Loucy (cell line): ENCODE results near the gene DNAH8.

Experiments used
- EZH2phosphoT487 ChIP-seq: fragments of 200-600 bp; IDR thresholded peaks from 2 replicates; pipeline ENCODE4 v1.6.1; 2018; ENCODE audit warnings: antibody characterized with exemption, mild to moderate bottlenecking, moderate library complexity, borderline replicate concordance
- TF ChIP-seq, protein P1 (sequence below): fragments of 200-600 bp; sonication (generic); conservative IDR thresholded peaks from 2 replicates; pipeline ENCODE4 v1.5.1; 2014; ENCODE audit warnings: mild to moderate bottlenecking, antibody characterized with exemption, low read length

DNA sequence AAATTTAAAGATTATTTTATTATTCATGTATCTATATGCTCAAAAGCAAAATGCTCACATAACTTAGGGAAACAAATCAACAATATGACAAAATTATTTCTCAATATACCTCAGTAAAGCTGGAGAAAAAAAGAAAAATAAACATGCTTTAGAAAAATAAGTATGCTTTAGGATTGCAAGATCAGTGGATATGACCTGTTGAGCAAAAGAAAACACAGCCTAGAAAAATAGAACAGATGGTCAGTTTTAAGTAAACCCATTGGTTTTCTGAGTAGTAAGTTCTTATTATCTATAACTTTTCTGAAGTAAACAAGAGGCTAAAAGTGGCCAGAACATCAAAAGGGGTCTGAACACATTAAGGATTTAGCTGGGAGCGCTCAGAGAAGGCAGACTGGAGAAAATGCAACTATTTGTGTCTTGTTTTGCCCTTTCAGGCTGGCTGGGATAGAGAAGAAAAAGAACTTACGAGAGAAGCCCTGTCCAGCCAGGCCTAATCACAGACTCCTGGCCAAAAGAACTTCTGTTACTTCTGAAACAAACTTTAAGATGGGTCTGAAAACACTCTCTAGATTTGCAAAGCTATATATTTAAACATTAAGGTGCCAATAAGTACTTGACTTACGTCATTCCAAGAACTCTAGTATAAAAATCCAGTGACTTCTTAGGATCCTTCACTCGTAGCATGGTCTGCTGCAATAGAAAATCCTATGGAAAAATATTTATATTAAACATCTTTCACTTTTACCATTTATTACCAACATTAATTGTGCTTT lies 28.7 kb upstream of the DNAH8 start:
- TF ChIP-seq, protein P1, sequence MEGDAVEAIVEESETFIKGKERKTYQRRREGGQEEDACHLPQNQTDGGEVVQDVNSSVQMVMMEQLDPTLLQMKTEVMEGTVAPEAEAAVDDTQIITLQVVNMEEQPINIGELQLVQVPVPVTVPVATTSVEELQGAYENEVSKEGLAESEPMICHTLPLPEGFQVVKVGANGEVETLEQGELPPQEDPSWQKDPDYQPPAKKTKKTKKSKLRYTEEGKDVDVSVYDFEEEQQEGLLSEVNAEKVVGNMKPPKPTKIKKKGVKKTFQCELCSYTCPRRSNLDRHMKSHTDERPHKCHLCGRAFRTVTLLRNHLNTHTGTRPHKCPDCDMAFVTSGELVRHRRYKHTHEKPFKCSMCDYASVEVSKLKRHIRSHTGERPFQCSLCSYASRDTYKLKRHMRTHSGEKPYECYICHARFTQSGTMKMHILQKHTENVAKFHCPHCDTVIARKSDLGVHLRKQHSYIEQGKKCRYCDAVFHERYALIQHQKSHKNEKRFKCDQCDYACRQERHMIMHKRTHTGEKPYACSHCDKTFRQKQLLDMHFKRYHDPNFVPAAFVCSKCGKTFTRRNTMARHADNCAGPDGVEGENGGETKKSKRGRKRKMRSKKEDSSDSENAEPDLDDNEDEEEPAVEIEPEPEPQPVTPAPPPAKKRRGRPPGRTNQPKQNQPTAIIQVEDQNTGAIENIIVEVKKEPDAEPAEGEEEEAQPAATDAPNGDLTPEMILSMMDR, result no peak
- no peak for TF ChIP-seq EZH2phosphoT487
